WTC11 (cell line): ENCODE results near the gene ROBO2.

ENCODE experiments used
- ATF1 ChIP-seq: sonication (generic); formaldehyde crosslinking; IDR thresholded peaks from 2 replicates; pipeline ENCODE4 v1.8.1; 2023; ENCODE audit warnings: mild to moderate bottlenecking, moderate library complexity, missing genetic modification reagents
- FOXK1 ChIP-seq: sonication (generic); formaldehyde crosslinking; IDR thresholded peaks from 2 replicates; pipeline ENCODE4 v1.8.0; 2022; ENCODE audit warnings: mild to moderate bottlenecking, moderate library complexity, missing genetic modification reagents
- MYBL2 ChIP-seq: sonication (generic); formaldehyde crosslinking; IDR thresholded peaks from 2 replicates; pipeline ENCODE4 v1.8.1; 2023; ENCODE audit warnings: mild to moderate bottlenecking, moderate library complexity, missing genetic modification reagents
- NFYB ChIP-seq: sonication (generic); formaldehyde crosslinking; conservative IDR thresholded peaks from 2 replicates; pipeline ENCODE4 v1.8.0; 2022; ENCODE audit warnings: low read depth, missing genetic modification reagents
- SOX15 ChIP-seq: fragments of 250-450 bp; sonication (Bioruptor Pico); IDR thresholded peaks from 2 replicates; pipeline ENCODE4 v1.9.0; 2021; ENCODE audit warnings: mild to moderate bottlenecking
- SP1 ChIP-seq: sonication (generic); formaldehyde crosslinking; conservative IDR thresholded peaks from 2 replicates; pipeline ENCODE4 v1.8.1; 2022; ENCODE audit warnings: missing genetic modification reagents
- TF ChIP-seq, protein P1 (sequence below): sonication (generic); formaldehyde crosslinking; IDR thresholded peaks from 2 replicates; pipeline ENCODE4 v1.8.0; 2022; ENCODE audit warnings: missing genetic modification reagents
- TF ChIP-seq, protein P2 (sequence below): fragments of 200-600 bp; IDR thresholded peaks from 2 replicates; pipeline ENCODE4 v1.8.0; 2022; ENCODE audit warnings: antibody characterized with exemption
- TF ChIP-seq, protein P3 (sequence below): sonication (generic); formaldehyde crosslinking; conservative IDR thresholded peaks from 2 replicates; pipeline ENCODE4 v1.8.1; 2022; ENCODE audit warnings: mild to moderate bottlenecking, missing genetic modification reagents

DNA sequence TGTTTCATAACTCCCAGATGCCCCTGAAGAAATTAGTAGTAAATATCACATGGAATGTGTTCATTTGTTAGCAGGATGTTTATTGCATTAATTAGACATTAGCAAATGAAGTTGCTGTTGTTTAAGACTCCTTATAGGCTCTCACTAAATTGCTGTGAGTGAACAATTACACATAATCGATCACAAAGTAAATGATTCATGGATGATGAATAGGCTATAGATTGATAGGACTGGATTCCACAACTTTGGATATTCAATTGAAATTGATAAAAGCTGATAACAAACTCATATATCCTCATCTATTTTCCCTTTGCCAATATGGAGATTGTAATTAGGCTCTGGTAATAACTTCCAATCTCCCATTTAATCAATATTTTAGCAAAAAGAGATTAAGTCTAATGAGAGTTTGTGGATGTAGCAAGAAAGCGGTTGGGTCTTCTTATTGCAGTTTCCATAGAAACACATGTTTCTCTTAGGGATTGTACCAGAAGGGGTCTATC, 555.5 kb downstream of the ROBO2 start:
- TF ChIP-seq, protein P1, sequence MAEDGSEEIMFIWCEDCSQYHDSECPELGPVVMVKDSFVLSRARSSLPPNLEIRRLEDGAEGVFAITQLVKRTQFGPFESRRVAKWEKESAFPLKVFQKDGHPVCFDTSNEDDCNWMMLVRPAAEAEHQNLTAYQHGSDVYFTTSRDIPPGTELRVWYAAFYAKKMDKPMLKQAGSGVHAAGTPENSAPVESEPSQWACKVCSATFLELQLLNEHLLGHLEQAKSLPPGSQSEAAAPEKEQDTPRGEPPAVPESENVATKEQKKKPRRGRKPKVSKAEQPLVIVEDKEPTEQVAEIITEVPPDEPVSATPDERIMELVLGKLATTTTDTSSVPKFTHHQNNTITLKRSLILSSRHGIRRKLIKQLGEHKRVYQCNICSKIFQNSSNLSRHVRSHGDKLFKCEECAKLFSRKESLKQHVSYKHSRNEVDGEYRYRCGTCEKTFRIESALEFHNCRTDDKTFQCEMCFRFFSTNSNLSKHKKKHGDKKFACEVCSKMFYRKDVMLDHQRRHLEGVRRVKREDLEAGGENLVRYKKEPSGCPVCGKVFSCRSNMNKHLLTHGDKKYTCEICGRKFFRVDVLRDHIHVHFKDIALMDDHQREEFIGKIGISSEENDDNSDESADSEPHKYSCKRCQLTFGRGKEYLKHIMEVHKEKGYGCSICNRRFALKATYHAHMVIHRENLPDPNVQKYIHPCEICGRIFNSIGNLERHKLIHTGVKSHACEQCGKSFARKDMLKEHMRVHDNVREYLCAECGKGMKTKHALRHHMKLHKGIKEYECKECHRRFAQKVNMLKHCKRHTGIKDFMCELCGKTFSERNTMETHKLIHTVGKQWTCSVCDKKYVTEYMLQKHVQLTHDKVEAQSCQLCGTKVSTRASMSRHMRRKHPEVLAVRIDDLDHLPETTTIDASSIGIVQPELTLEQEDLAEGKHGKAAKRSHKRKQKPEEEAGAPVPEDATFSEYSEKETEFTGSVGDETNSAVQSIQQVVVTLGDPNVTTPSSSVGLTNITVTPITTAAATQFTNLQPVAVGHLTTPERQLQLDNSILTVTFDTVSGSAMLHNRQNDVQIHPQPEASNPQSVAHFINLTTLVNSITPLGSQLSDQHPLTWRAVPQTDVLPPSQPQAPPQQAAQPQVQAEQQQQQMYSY (CRISPR knock-in tag): no peak
- TF ChIP-seq, protein P2, sequence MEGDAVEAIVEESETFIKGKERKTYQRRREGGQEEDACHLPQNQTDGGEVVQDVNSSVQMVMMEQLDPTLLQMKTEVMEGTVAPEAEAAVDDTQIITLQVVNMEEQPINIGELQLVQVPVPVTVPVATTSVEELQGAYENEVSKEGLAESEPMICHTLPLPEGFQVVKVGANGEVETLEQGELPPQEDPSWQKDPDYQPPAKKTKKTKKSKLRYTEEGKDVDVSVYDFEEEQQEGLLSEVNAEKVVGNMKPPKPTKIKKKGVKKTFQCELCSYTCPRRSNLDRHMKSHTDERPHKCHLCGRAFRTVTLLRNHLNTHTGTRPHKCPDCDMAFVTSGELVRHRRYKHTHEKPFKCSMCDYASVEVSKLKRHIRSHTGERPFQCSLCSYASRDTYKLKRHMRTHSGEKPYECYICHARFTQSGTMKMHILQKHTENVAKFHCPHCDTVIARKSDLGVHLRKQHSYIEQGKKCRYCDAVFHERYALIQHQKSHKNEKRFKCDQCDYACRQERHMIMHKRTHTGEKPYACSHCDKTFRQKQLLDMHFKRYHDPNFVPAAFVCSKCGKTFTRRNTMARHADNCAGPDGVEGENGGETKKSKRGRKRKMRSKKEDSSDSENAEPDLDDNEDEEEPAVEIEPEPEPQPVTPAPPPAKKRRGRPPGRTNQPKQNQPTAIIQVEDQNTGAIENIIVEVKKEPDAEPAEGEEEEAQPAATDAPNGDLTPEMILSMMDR: no peak
- TF ChIP-seq ATF1 (CRISPR knock-in tag): no peak
- no peak for TF ChIP-seq NFYB (CRISPR knock-in tag)
- TF ChIP-seq, protein P3, sequence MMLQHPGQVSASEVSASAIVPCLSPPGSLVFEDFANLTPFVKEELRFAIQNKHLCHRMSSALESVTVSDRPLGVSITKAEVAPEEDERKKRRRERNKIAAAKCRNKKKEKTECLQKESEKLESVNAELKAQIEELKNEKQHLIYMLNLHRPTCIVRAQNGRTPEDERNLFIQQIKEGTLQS: no peak
- no peak for TF ChIP-seq SOX15
- no peak for TF ChIP-seq FOXK1 (CRISPR knock-in tag)
- TF ChIP-seq SP1 (CRISPR knock-in tag): no peak
- TF ChIP-seq MYBL2: no peak
